PC-3 (cell line): ENCODE results near the gene ATP23. TPM values are rescaled to one million over a fixed set of nuclear protein-coding genes. Genes with fewer than 3 reads are reported as not detected.

ENCODE experiments used
- ATAC-seq: fragments of 200-7000 bp; cut with Tn5 transposase; 2 replicates; pipeline ENCODE4 v1.9.1; 2020; ENCODE audit warnings: mild to moderate bottlenecking, moderate library complexity
- BruUV-seq: library from RNA; stranded (reverse); fragments of 400-500 nt; replicated peaks from 2 replicates; lab custom pipeline; 2021; lab: Mats Ljungman, UMichigan
- CTCF ChIA-PET: fragments of 300-600 bp; sonication (Branson Sonifier 250); formaldehyde crosslinking; loops from one replicate; lab custom pipeline; 2022; ENCODE audit warnings: antibody characterized with exemption; lab: Charles Lee
- POLR2A ChIA-PET: fragments of 300-600 bp; sonication (Branson Sonifier 250); formaldehyde crosslinking; loops from one replicate; lab custom pipeline; 2022; ENCODE audit warnings: antibody characterized with exemption; ENCODE audit not compliant: unreplicated experiment; lab: Charles Lee
- DNase-seq: peaks from one replicate; pipeline ENCODE4 v3.0.0-alpha.2; 2015
- H2AFZ ChIP-seq: fragments of 300-600 bp; sonication (generic); 2 replicates; pipeline ENCODE4 v1.6.0; 2016; ENCODE audit warnings: antibody characterized with exemption, low read length
- H3F3A ChIP-seq: fragments of 300-600 bp; sonication (generic); one replicate; pipeline ENCODE4 v1.6.0; 2017; ENCODE audit warnings: antibody characterized with exemption, low read length, control low read depth, mild to moderate bottlenecking; ENCODE audit not compliant: unreplicated experiment
- H3K27ac ChIP-seq: fragments of 300-600 bp; sonication (generic); 2 replicates; pipeline ENCODE4 v1.5.1; 2016; ENCODE audit warnings: mild to moderate bottlenecking, low read length
- H3K27me3 ChIP-seq: fragments of 300-600 bp; sonication (generic); 2 replicates; pipeline ENCODE4 v1.6.1; 2016; ENCODE audit warnings: low read length, mixed read lengths
- H3K36me3 ChIP-seq: fragments of 300-600 bp; sonication (generic); 2 replicates; pipeline ENCODE4 v1.6.1; 2016; ENCODE audit warnings: low read depth, mixed run types, low read length, mixed read lengths
- H3K4me1 ChIP-seq: fragments of 300-600 bp; sonication (generic); 2 replicates; pipeline ENCODE4 v1.5.1; 2016; ENCODE audit warnings: low read length; ENCODE audit not compliant: insufficient read depth
- H3K4me2 ChIP-seq: fragments of 300-600 bp; sonication (generic); 2 replicates; pipeline ENCODE4 v1.6.0; 2016; ENCODE audit warnings: low read length
- H3K4me3 ChIP-seq: fragments of 300-600 bp; sonication (generic); 2 replicates; pipeline ENCODE4 v1.5.1; 2016; ENCODE audit warnings: mild to moderate bottlenecking, low read length, mixed read lengths
- H3K79me2 ChIP-seq: fragments of 300-600 bp; sonication (generic); 2 replicates; pipeline ENCODE4 v1.6.1; 2017; ENCODE audit warnings: low read length, mixed read lengths
- H3K9ac ChIP-seq: fragments of 300-600 bp; sonication (generic); 2 replicates; pipeline ENCODE4 v1.6.0; 2016; ENCODE audit warnings: mild to moderate bottlenecking, low read length
- H3K9me2 ChIP-seq: fragments of 300-600 bp; sonication (generic); replicated peaks from 2 replicates; pipeline ENCODE4 v1.6.1; 2016; ENCODE audit warnings: mixed run types, low read length, mixed read lengths
- H3K9me3 ChIP-seq: fragments of 300-600 bp; sonication (generic); 2 replicates; pipeline ENCODE4 v1.6.1; 2016; ENCODE audit warnings: low read length, mixed read lengths
- H4K20me1 ChIP-seq: fragments of 300-600 bp; sonication (generic); 2 replicates; pipeline ENCODE4 v1.6.1; 2016; ENCODE audit warnings: low read length, mixed read lengths
- EZH2 ChIP-seq: fragments of 300-600 bp; sonication (generic); IDR thresholded peaks from one replicate; pipeline ENCODE4 v1.6.1; 2017; ENCODE audit warnings: antibody characterized with exemption, mild to moderate bottlenecking, low read length; ENCODE audit not compliant: unreplicated experiment
- EZH2phosphoT487 ChIP-seq: fragments of 300-600 bp; sonication (generic); IDR thresholded peaks from 2 replicates; pipeline ENCODE4 v1.6.1; 2018; ENCODE audit warnings: mild to moderate bottlenecking, antibody characterized with exemption, low read length, borderline replicate concordance
- intact Hi-C: fragments of 100-400 bp; cut with micrococcal nuclease; formaldehyde crosslinking; loops from 2 replicates; pipeline ENCODE4 v1.9.0; 2023
- total RNA-seq: library from RNA; depleted of rRNA; stranded (reverse); fragments of >200 nt; gene quantifications from 2 replicates; pipeline ENCODE4 v1.2.3, GENCODE V29; 2014
- TF ChIP-seq, protein P1 (sequence below): fragments of 300-600 bp; sonication (generic); conservative IDR thresholded peaks from 2 replicates; pipeline ENCODE4 v1.5.1; 2017; ENCODE audit warnings: antibody characterized with exemption, low read depth, mild to moderate bottlenecking, low read length

The ATP23 gene
- total RNA-seq, 1 experiment from 2014 or later = 19.4 TPM

DNA sequence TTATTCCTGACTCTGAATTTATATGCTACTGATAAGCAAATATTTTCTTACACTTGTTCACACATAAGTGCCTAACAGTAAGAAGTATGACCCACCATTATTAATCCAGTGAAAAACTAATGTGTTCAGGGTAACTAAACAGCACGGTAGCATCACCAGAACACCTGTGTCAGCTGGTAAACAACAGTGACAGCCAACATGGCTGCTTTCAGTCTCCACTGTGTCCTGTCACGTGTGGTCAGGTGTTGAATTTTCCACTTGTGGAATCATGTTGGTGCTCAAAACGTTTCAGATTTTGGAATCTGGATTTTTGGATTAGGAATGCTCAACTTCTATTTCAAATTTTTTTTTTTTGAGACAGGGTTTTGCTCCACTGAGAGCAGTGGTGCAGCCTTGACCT lies 14.3 kb upstream of the ATP23 start:
- Histone ChIP-seq H2AFZ (no peak overlapping the region), H3K36me3 (no peaks in the 10 kb centered on the region), H3K9me3 (no peaks in the 10 kb centered on the region), H3K4me1 (no peaks in the 10 kb centered on the region), H3K27ac (no peak overlapping the region), H3K27me3 (no peaks in the 10 kb centered on the region), H4K20me1 (no peaks in the 10 kb centered on the region), H3K4me3 (no peak overlapping the region), H3K9ac (no peak overlapping the region), H3K79me2 (no peaks in the 10 kb centered on the region), H3F3A (no peaks in the 10 kb centered on the region), H3K4me2 (no peak overlapping the region), H3K9me2 (no peaks in the 10 kb centered on the region)
- ATAC-seq (no peak), DNase-seq (no peak)
- intact Hi-C loops = no loop called here
- ChIA-PET CTCF (no interaction called here), POLR2A (no interaction called here)
- no peak for TF ChIP-seq EZH2phosphoT487
- TF ChIP-seq, protein P1, sequence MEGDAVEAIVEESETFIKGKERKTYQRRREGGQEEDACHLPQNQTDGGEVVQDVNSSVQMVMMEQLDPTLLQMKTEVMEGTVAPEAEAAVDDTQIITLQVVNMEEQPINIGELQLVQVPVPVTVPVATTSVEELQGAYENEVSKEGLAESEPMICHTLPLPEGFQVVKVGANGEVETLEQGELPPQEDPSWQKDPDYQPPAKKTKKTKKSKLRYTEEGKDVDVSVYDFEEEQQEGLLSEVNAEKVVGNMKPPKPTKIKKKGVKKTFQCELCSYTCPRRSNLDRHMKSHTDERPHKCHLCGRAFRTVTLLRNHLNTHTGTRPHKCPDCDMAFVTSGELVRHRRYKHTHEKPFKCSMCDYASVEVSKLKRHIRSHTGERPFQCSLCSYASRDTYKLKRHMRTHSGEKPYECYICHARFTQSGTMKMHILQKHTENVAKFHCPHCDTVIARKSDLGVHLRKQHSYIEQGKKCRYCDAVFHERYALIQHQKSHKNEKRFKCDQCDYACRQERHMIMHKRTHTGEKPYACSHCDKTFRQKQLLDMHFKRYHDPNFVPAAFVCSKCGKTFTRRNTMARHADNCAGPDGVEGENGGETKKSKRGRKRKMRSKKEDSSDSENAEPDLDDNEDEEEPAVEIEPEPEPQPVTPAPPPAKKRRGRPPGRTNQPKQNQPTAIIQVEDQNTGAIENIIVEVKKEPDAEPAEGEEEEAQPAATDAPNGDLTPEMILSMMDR = no peak
- TF ChIP-seq EZH2 = no peak
- BruUV-seq = no TSS peak

DNA sequence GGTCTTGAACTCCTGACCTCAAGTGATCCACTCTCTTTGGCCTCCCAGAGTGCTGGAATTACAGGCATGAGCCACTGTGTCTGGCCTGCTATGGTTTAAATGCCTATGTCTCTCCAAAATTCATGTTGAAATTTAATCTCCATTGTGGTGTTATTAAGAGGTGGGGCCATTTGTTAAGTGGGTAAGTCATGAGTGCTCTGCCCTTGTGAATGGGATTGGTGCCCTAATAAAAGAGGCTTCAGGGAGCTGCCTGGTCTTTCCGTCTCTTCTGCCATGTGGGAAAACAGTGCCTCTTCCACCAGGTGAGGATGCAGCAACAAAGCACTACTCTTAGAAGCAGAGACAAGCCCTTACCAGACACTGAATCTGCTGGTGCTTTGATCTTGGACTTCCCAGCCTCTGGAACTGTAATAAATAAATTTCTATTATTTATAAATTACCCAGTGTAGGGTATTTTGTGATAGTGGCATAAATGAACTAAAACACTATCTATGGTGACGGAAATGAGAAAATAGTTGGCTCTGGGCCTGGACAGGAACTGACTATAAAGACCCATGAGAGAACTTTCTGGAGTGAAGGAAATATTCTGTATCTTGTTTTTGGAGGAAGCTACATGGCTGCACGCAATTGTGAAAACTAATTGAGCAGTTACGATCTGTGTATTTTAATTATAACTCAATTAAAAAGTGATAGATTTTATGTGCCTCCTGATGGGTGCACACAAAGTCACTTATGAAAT lies 12.1 kb upstream of the ATP23 start:
- POLR2A ChIA-PET = no interaction called here
- H4K20me1 ChIP-seq = no peaks in the 10 kb centered on the region
- no peaks in the 10 kb centered on the region for H3K4me1 ChIP-seq
- no peak overlapping the region for H3K4me3 ChIP-seq
- H3K27me3 ChIP-seq = no peaks in the 10 kb centered on the region
- H3K9me3 ChIP-seq = no peaks in the 10 kb centered on the region
- H3K27ac ChIP-seq = no peak overlapping the region
- H3K36me3 ChIP-seq = no peaks in the 10 kb centered on the region
- H3K9me2 ChIP-seq = no peaks in the 10 kb centered on the region
- no peak overlapping the region for H3K9ac ChIP-seq
- DNase-seq = no peak
- no peaks in the 10 kb centered on the region for H3F3A ChIP-seq
- H3K79me2 ChIP-seq = no peaks in the 10 kb centered on the region
- TF ChIP-seq, protein P1 = no peak
- TF ChIP-seq EZH2phosphoT487 (no peak), EZH2 (no peak)
- no peak overlapping the region for H3K4me2 ChIP-seq
- no peak overlapping the region for H2AFZ ChIP-seq
- ATAC-seq = no peak
- CTCF ChIA-PET = no interaction called here
- intact Hi-C loops = no loop called here
- no TSS peak for BruUV-seq

DNA sequence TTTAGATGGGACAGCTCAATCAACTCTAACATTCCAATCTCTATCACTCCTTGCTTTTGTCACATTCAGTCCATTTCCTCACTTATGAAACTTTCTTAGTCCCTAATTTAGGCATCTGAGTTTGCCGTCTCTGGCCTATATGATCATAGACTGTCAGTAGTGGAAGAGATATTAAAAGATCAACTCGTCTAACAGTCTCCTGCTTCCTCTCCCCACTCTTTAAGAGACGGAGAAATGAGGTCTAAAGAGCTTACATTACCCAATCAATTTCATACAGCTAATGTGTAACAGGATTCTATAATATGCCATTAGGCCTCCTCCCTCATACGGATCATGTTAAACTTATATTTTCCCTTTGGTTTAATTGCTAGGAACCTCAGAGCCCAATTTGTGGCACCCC lies 6.5 kb upstream of the ATP23 start:
- H2AFZ ChIP-seq = no peak overlapping the region
- DNase-seq (no peak), ATAC-seq (no peak)
- peak overlapping the region; percentile 95; the same call in 1 of the 2 replicates for H3K4me2 ChIP-seq
- H3K27me3 ChIP-seq = no peaks in the 10 kb centered on the region
- no peaks in the 10 kb centered on the region for H3F3A ChIP-seq
- H4K20me1 ChIP-seq = no peaks in the 10 kb centered on the region
- ChIA-PET CTCF (no interaction called here), POLR2A (no interaction called here)
- no peaks in the 10 kb centered on the region for H3K9me3 ChIP-seq
- intact Hi-C loops = no loop called here
- H3K4me3 ChIP-seq = no peak overlapping the region
- H3K9ac ChIP-seq = no peak overlapping the region
- BruUV-seq = no TSS peak
- no peak overlapping the region for H3K27ac ChIP-seq
- no peaks in the 10 kb centered on the region for H3K79me2 ChIP-seq
- peaks cover 12% of the 10 kb centered on the region for H3K4me1 ChIP-seq
- no peaks in the 10 kb centered on the region for H3K9me2 ChIP-seq
- TF ChIP-seq EZH2 (no peak), EZH2phosphoT487 (no peak)
- TF ChIP-seq, protein P1 = no peak
- H3K36me3 ChIP-seq = no peaks in the 10 kb centered on the region
